HK-2 (cell line): ENCODE results near the gene RASGEF1B.

ENCODE experiments used
- DNase-seq: peaks from one replicate; pipeline ENCODE4 v3.0.0-alpha.2; 2018; ENCODE audit not compliant: unreplicated experiment

The RASGEF1B gene

GRCh38 chr4:81397635-81398034, 74.1 kb downstream of the RASGEF1B start:
- no peak for DNase-seq

- no peak for DNase-seq
Observed at GRCh38 chr4:81395239-81395638, 76.5 kb downstream of the RASGEF1B start.

GRCh38 chr4:81392164-81392563, 79.5 kb downstream of the RASGEF1B start:
- no peak for DNase-seq

- DNase-seq = no peak
Observed at GRCh38 chr4:81389720-81390119, 82.0 kb downstream of the RASGEF1B start.

GRCh38 chr4:81380437-81380836, 91.3 kb downstream of the RASGEF1B start:
- DNase-seq = no peak

- DNase-seq = no peak
Observed at GRCh38 chr4:81378386-81378785, 93.3 kb downstream of the RASGEF1B start.

- DNase-seq = no peak
Observed at GRCh38 chr4:81377191-81377590, 94.5 kb downstream of the RASGEF1B start.

- DNase-seq = no peak
Observed at GRCh38 chr4:81376720-81377119, 95.0 kb downstream of the RASGEF1B start.
